ENCODE measurements around the gene ZNF414. TPM values are rescaled to one million over a fixed set of nuclear protein-coding genes. Genes with fewer than 3 reads are reported as not detected.
"Not testable (repeated sequence)": the region's sequence is repeated elsewhere in the genome, so short reads cannot be mapped to it uniquely, and the experiment has no call there.

ZNF414 gene
- 10 to 100 TPM; 25.7 to 26.0 TPM for total RNA-seq
- 18.0 TPM for polyA plus RNA-seq

DNA sequence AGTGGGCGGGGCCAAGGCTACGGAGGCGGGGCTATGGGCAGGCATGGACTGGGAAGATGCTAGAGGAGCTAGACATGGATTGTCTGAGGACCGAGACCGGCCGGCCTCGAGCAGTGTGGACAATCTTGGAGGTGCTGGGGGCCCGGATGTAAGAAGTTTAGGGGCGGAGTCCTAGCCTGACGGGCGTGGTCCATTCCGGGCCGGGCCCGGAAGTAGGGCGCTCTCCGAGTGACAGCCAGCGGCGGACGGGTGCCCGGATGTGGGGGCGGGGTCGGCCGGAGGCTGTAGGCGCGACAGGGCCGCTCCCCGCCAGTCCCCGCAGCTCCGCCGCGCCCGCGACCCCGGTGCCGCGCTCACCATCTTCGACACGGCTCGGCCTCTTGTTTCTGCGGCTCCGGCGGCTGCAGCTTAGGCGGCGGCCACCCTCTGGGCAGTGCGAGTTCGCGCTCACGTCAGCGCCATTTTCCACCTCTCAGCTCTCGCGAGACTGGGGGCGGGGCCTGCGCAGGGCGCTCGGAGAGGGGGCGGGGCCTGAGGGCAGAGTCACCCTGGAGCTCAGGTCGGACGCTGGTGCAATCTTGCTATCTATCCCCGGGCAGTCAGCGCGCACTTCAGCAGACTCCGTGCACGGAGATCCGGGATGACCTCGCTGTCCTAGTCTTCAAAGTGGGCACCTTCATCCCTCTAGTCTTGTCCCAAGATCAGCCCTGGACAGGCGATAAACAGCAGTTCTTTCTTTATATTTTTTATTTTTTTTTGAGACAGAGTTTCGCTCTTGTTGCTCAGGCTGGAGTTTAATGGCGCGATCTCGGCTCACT lies at the start of gene ZNF414:
TSS of gene ZNF414 (minus strand) at position 481 of the 818 bp plus-strand sequence. CDS start at position 360, 121 bp downstream.
- peak within 1 kb of the TSS; percentile 83 for H3K27ac ChIP-seq (ENCODE audit: low read depth, low read length)
- Mint-ChIP-seq H3K9me3 (no peaks in the 10 kb centered on the region), H3K27me3 (peaks cover 0 to 4% of the 10 kb centered on the region in 2 donors), H3K4me1 (peaks cover 46 to 62% (median 52%) of the 10 kb centered on the region in 3 donors), H3K4me3 (peak within 1 kb of the TSS; percentile 89 to 97 (median 93)), H3K36me3 (peaks cover 0 to 28% (median 2%) of the 10 kb centered on the region in 3 donors), H3K27ac (peak within 1 kb of the TSS; percentile 94 to 99 (median 98))
- DNase-seq = peak; percentile 94 to 98 (median 97)
- H3K4me1 ChIP-seq (ENCODE audit: insufficient read depth, low read length) = peaks cover 64% of the 10 kb centered on the region
- peak within 1 kb of the TSS; percentile 68 for H3K4me3 ChIP-seq (ENCODE audit: low read length)
- no peaks in the 10 kb centered on the region for H3K27me3 ChIP-seq (ENCODE audit: insufficient read depth, low read length, poor library complexity, severe bottlenecking)
- no peaks in the 10 kb centered on the region for H3K9me3 ChIP-seq (ENCODE audit: low read length)
- ChIA-PET POLR2A (interaction anchor here (0.6 to 3.0 kb wide), 19 partner anchors 8 to 124 kb away, joined by 3 to 15 read pairs (median 4); partner anchors contain the start of genes HNRNPM and MARCHF2), CTCF (interaction anchor here (0.9 to 11.0 kb wide), 10 partner anchors 9 to 101 kb away, joined by 3 to 120 read pairs (median 6); partner anchors contain the start of genes MARCHF2 and MYO1F)
- no peaks in the 10 kb centered on the region for H3K36me3 ChIP-seq (ENCODE audit: insufficient read depth, low read length)

- H3K4me1 ChIP-seq (ENCODE audit: insufficient read depth, low read length) = peaks cover 30% of the 10 kb centered on the region
- no peak overlapping the region for H3K4me3 ChIP-seq (ENCODE audit: low read length)
- H3K27me3 ChIP-seq (ENCODE audit: insufficient read depth, low read length, poor library complexity, severe bottlenecking) = no peaks in the 10 kb centered on the region
- no peak for DNase-seq
- peak overlapping the region in 7 of 8 donors; percentile 57 to 93 (median 79) for H3K27ac Mint-ChIP-seq
- H3K36me3 ChIP-seq (ENCODE audit: insufficient read depth, low read length) = no peaks in the 10 kb centered on the region
- peaks cover 0 to 41% (median 8%) of the 10 kb centered on the region in 3 donors for H3K36me3 Mint-ChIP-seq
- no peaks in the 10 kb centered on the region for H3K9me3 ChIP-seq (ENCODE audit: low read length)
- no peaks in the 10 kb centered on the region for H3K27me3 Mint-ChIP-seq
- peaks cover 56 to 76% (median 70%) of the 10 kb centered on the region in 3 donors for H3K4me1 Mint-ChIP-seq
- peak overlapping the region in 2 of 7 donors; percentile 38 to 39 for H3K4me3 Mint-ChIP-seq
- H3K27ac ChIP-seq (ENCODE audit: low read depth, low read length) = no peak overlapping the region
- POLR2A ChIA-PET = no interaction called here
- CTCF ChIA-PET = interaction anchor here (5.0 kb wide), 1 partner anchor 19 kb away, joined by 43 read pairs; no protein-coding TSS in a partner anchor
- no peaks in the 10 kb centered on the region for H3K9me3 Mint-ChIP-seq
Observed at GRCh38 chr19:8561075-8561764, 47.3 kb upstream of the ZNF414 start.

DNA sequence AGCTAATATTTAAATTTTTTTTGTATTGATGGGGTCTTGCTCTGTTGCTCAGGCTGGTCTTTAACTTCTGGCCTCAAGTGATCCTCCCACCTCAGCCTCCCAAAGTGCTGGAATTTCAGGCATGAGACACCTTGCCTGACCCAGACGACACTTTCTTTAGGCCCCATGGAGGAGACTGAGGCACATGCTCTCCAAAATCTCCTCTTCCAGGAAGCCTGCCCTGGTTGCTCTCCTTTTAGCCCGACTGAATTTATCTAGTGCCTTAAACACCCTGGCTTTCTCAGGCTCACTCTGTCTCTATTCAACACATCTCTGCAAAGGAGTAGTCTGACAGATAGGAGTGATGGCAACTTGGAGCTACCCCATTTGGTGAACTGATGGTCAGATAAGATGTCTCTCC lies 44.4 kb upstream of the ZNF414 start:
- Histone ChIP-seq H3K36me3 (ENCODE audit: insufficient read depth, low read length) (peaks cover 5% of the 10 kb centered on the region), H3K9me3 (ENCODE audit: low read length) (no peaks in the 10 kb centered on the region), H3K4me3 (ENCODE audit: low read length) (no peak overlapping the region), H3K27ac (ENCODE audit: low read depth, low read length) (no peak overlapping the region), H3K27me3 (ENCODE audit: insufficient read depth, low read length, poor library complexity, severe bottlenecking) (no peaks in the 10 kb centered on the region), H3K4me1 (ENCODE audit: insufficient read depth, low read length) (peaks cover 19% of the 10 kb centered on the region)
- ChIA-PET POLR2A (interaction anchor here (1.0 to 1.7 kb wide), 4 partner anchors 11 to 44 kb away, joined by 3 to 8 read pairs (median 4); partner anchors contain the start of genes MYO1F and ZNF414), CTCF (interaction anchor here (1.1 to 5.0 kb wide), 2 partner anchors 18 to 22 kb away, joined by 4 to 43 read pairs; no protein-coding TSS in a partner anchor)
- peaks cover 0 to 52% (median 8%) of the 10 kb centered on the region in 3 donors for H3K36me3 Mint-ChIP-seq
- peak overlapping the region; percentile 71 to 94 (median 90) for H3K27ac Mint-ChIP-seq
- H3K4me3 Mint-ChIP-seq = peak overlapping the region in 5 of 7 donors; percentile 8 to 60 (median 39)
- no peak for DNase-seq
- H3K4me1 Mint-ChIP-seq = peaks cover 41 to 61% (median 48%) of the 10 kb centered on the region in 3 donors
- peaks cover 0 to 2% of the 10 kb centered on the region in 2 donors for H3K27me3 Mint-ChIP-seq
- no peaks in the 10 kb centered on the region for H3K9me3 Mint-ChIP-seq

DNA sequence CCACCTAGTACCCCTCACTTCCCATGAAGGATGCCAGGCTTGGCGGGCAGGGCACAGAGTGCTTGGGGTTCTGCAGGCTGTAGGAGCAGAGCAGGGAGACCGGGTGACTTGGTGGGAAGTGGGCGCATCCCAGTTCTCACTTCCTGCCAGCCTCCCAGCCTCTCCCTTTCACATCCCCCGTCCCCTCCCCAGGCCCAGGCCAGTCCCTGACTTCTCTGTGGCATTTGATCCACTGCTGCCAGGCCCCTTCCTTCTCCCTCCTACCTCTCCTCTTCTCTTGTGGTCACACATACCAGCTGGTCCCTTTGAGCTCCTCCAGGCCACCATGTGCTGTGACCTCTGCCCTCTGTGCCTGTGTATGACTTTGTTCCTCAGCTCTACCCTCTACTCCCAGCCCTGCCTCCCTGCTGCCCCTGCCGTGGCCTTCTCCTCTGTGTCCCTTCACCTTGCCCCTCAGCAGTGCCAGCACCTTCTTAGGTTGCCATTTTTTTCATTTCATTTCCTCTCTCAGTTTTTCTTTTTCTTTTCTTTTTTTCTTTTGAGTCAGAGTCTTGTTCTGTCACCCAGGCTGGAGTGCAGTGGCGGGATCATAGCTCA lies 43.8 kb upstream of the ZNF414 start:
- Mint-ChIP-seq H3K27me3 (peaks cover 0 to 2% of the 10 kb centered on the region in 2 donors), H3K36me3 (peaks cover 4 to 56% (median 12%) of the 10 kb centered on the region in 3 donors), H3K4me1 (peaks cover 39 to 60% (median 49%) of the 10 kb centered on the region in 3 donors), H3K9me3 (no peaks in the 10 kb centered on the region), H3K4me3 (peak overlapping the region in 3 of 7 donors; percentile 6 to 42 (median 26)), H3K27ac (peak overlapping the region; percentile 75 to 94 (median 90))
- no peak overlapping the region for H3K4me3 ChIP-seq (ENCODE audit: low read length)
- DNase-seq = no peak
- H3K36me3 ChIP-seq (ENCODE audit: insufficient read depth, low read length) = peaks cover 9% of the 10 kb centered on the region
- ChIA-PET POLR2A (interaction anchor here (1.7 kb wide), 2 partner anchors 11 to 22 kb away, joined by 3 to 8 read pairs; no protein-coding TSS in a partner anchor), CTCF (interaction anchor here (0.9 to 5.0 kb wide), 5 partner anchors 18 to 84 kb away, joined by 3 to 43 read pairs (median 4); partner anchors contain the start of genes MYO1F and ZNF414)
- H3K9me3 ChIP-seq (ENCODE audit: low read length) = no peaks in the 10 kb centered on the region
- H3K27me3 ChIP-seq (ENCODE audit: insufficient read depth, low read length, poor library complexity, severe bottlenecking) = no peaks in the 10 kb centered on the region
- no peak overlapping the region for H3K27ac ChIP-seq (ENCODE audit: low read depth, low read length)
- H3K4me1 ChIP-seq (ENCODE audit: insufficient read depth, low read length) = peaks cover 19% of the 10 kb centered on the region

GRCh38 chr19:8553729-8554128 lies 39.8 kb upstream of the ZNF414 start:
- H3K36me3 Mint-ChIP-seq = peaks cover 5 to 71% (median 14%) of the 10 kb centered on the region in 3 donors
- H3K27ac ChIP-seq (ENCODE audit: low read depth, low read length); H3K4me3 ChIP-seq (ENCODE audit: low read length); H3K9me3 Mint-ChIP-seq; H3K9me3 ChIP-seq (ENCODE audit: low read length); H3K27me3 Mint-ChIP-seq; H3K27me3 ChIP-seq (ENCODE audit: insufficient read depth, low read length, poor library complexity, severe bottlenecking); DNase-seq: not testable (repeated sequence)
- H3K27ac Mint-ChIP-seq = peak overlapping the region in 5 of 8 donors; percentile 50 to 94 (median 78)
- H3K4me3 Mint-ChIP-seq = peak overlapping the region in 1 of 7 donors; percentile 8
- peaks cover 13% of the 10 kb centered on the region for H3K4me1 ChIP-seq (ENCODE audit: insufficient read depth, low read length)
- ChIA-PET POLR2A (interaction anchor here (0.9 kb wide), 1 partner anchor 40 kb away, joined by 3 read pairs; the partner anchor contains the start of gene ZNF414), CTCF (interaction anchor here (0.9 to 3.2 kb wide), 2 partner anchors 25 to 27 kb away, joined by 3 to 14 read pairs; partner anchors contain the start of gene MYO1F)
- peaks cover 14% of the 10 kb centered on the region for H3K36me3 ChIP-seq (ENCODE audit: insufficient read depth, low read length)
- peaks cover 19 to 37% (median 21%) of the 10 kb centered on the region in 3 donors for H3K4me1 Mint-ChIP-seq

GRCh38 chr19:8552810-8553209 lies 38.8 kb upstream of the ZNF414 start:
- ChIA-PET POLR2A (no interaction called here), CTCF (interaction anchor here (0.9 to 3.2 kb wide), 2 partner anchors 26 to 28 kb away, joined by 3 to 14 read pairs; partner anchors contain the start of gene MYO1F)
- no peaks in the 10 kb centered on the region for H3K27me3 ChIP-seq (ENCODE audit: insufficient read depth, low read length, poor library complexity, severe bottlenecking)
- no peak for DNase-seq
- H3K4me3 ChIP-seq (ENCODE audit: low read length) = no peak overlapping the region
- peaks cover 14% of the 10 kb centered on the region for H3K36me3 ChIP-seq (ENCODE audit: insufficient read depth, low read length)
- no peaks in the 10 kb centered on the region for H3K9me3 ChIP-seq (ENCODE audit: low read length)
- H3K36me3 Mint-ChIP-seq = peaks cover 5 to 70% (median 11%) of the 10 kb centered on the region in 3 donors
- no peak overlapping the region for H3K27ac ChIP-seq (ENCODE audit: low read depth, low read length)
- peaks cover 10 to 27% (median 12%) of the 10 kb centered on the region in 3 donors for H3K4me1 Mint-ChIP-seq
- H3K9me3 Mint-ChIP-seq = no peaks in the 10 kb centered on the region
- peak overlapping the region in 6 of 8 donors; percentile 50 to 97 (median 68) for H3K27ac Mint-ChIP-seq
- no peak overlapping the region for H3K4me3 Mint-ChIP-seq
- peaks cover 6% of the 10 kb centered on the region for H3K4me1 ChIP-seq (ENCODE audit: insufficient read depth, low read length)
- peaks cover 0 to 2% of the 10 kb centered on the region in 2 donors for H3K27me3 Mint-ChIP-seq

DNA sequence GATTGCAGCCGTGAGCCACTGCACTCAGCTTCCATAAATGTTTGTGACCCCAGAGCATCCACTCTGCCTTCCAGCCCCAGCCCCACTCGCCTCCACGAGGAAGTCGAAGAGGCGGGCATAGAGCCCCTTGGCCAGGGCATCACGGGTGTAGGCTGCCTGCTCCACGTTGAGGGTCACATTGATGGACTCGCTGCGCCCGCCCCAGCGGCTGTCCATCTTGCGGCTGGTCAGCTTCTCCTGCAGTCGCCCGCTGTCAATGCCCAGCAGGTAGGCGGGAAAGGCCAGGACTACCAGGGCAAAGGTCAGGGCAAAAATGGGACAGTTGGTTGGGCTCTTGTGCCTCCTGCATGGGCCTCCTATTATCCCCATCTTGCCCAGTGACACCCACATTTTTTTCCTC lies 36.1 kb upstream of the ZNF414 start:
- Histone ChIP-seq H3K4me1 (ENCODE audit: insufficient read depth, low read length) (no peaks in the 10 kb centered on the region), H3K4me3 (ENCODE audit: low read length) (no peak overlapping the region), H3K36me3 (ENCODE audit: insufficient read depth, low read length) (peaks cover 14% of the 10 kb centered on the region), H3K9me3 (ENCODE audit: low read length) (no peaks in the 10 kb centered on the region), H3K27ac (ENCODE audit: low read depth, low read length) (no peak overlapping the region), H3K27me3 (ENCODE audit: insufficient read depth, low read length, poor library complexity, severe bottlenecking) (no peaks in the 10 kb centered on the region)
- ChIA-PET CTCF (interaction anchor here (1.3 to 14.5 kb wide), 2 partner anchors 29 to 45 kb away, joined by 3 to 112 read pairs; partner anchors contain the start of gene MYO1F), POLR2A (no interaction called here)
- Mint-ChIP-seq H3K4me1 (peaks cover 3 to 15% (median 8%) of the 10 kb centered on the region in 3 donors), H3K27ac (peak overlapping the region in 2 of 8 donors; percentile 75 to 91), H3K4me3 (no peak overlapping the region), H3K36me3 (peaks cover 5 to 78% (median 17%) of the 10 kb centered on the region in 3 donors), H3K9me3 (no peaks in the 10 kb centered on the region), H3K27me3 (peaks cover 0 to 2% of the 10 kb centered on the region in 2 donors)
- DNase-seq = no peak

Measured in CD8-positive, alpha-beta memory T cell (primary cell).